GM12892 (cell line): ENCODE measurements around the gene REEP1.

Experiments used
- DNase-seq: peaks from one replicate; pipeline ENCODE4 v3.0.0; 2011; ENCODE audit not compliant: insufficient read length
- FAIRE-seq: peaks from 2 replicates; lab custom pipeline; 2011; peaks lifted over from hg19 to GRCh38; lab: Jason Lieb, UNC
- POLR2A ChIP-seq: IDR thresholded peaks from 2 replicates; pipeline ENCODE4 v1.6.1; 2011; ENCODE audit warnings: low read depth, low read length, control low read depth
- POLR2AphosphoS5 ChIP-seq: IDR thresholded peaks from 2 replicates; pipeline ENCODE4 v1.6.1; 2011; ENCODE audit warnings: low read depth, low read length, control low read depth
- TAF1 ChIP-seq: IDR thresholded peaks from 2 replicates; pipeline ENCODE4 v1.6.1; 2011; ENCODE audit warnings: low read depth, mild to moderate bottlenecking, control low read depth, low read length, borderline replicate concordance

Gene REEP1

GRCh38 chr2:86221066-86221684, 116.3 kb downstream of the REEP1 start:
- FAIRE-seq (peak; percentile 87), DNase-seq (no peak)
- TF ChIP-seq POLR2A (no peak), POLR2AphosphoS5 (no peak), TAF1 (no peak)

- FAIRE-seq (no peak), DNase-seq (no peak)
- no peak for TF ChIP-seq POLR2AphosphoS5
- TF ChIP-seq TAF1, result no peak
- no peak for TF ChIP-seq POLR2A
Measured at GRCh38 chr2:86219896-86220295, 117.5 kb downstream of the REEP1 start.

GRCh38 chr2:86218124-86218523, 119.3 kb downstream of the REEP1 start:
- no peak for FAIRE-seq

GRCh38 chr2:86216575-86217555, 120.6 kb downstream of the REEP1 start:
- no peak for FAIRE-seq
- DNase-seq, result no peak
- TF ChIP-seq TAF1, result no peak
- no peak for TF ChIP-seq POLR2A
- no peak for TF ChIP-seq POLR2AphosphoS5

More at GRCh38 chr2:86218124-86218523, 119.3 kb downstream of the REEP1 start:
- TF ChIP-seq POLR2AphosphoS5 (no peak), TAF1 (no peak), POLR2A (no peak)
- DNase-seq, result no peak

GRCh38 chr2:86214503-86214832, 123.0 kb downstream of the REEP1 start:
- no peak for FAIRE-seq
- TF ChIP-seq POLR2AphosphoS5 (no peak), TAF1 (no peak), POLR2A (no peak)
- no peak for DNase-seq

- FAIRE-seq, result no peak
- TF ChIP-seq TAF1 (no peak), POLR2AphosphoS5 (no peak), POLR2A (no peak)
- no peak for DNase-seq
Measured at GRCh38 chr2:86213699-86214502, 123.5 kb downstream of the REEP1 start.

GRCh38 chr2:86213056-86213455, 124.4 kb downstream of the REEP1 start:
- DNase-seq, result no peak
- TF ChIP-seq POLR2AphosphoS5 (no peak), TAF1 (no peak), POLR2A (no peak)
- FAIRE-seq, result no peak

- FAIRE-seq, result no peak
Measured at GRCh38 chr2:86211796-86212188, 125.6 kb downstream of the REEP1 start.

GRCh38 chr2:86211033-86211795, 126.2 kb downstream of the REEP1 start:
- DNase-seq (no peak), FAIRE-seq (peak; percentile 62)
- no peak for TF ChIP-seq TAF1
- no peak for TF ChIP-seq POLR2AphosphoS5
- no peak for TF ChIP-seq POLR2A

More at GRCh38 chr2:86211796-86212188, 125.6 kb downstream of the REEP1 start:
- no peak for TF ChIP-seq TAF1
- no peak for DNase-seq

- DNase-seq, result no peak
- FAIRE-seq, result no peak
- TF ChIP-seq POLR2A (no peak), POLR2AphosphoS5 (no peak), TAF1 (no peak)
Measured at GRCh38 chr2:86204458-86204857, 133.0 kb downstream of the REEP1 start.
